Measurements from ENCODE around the gene DPP9. TPM values are rescaled to one million over a fixed set of nuclear protein-coding genes. Genes with fewer than 3 reads are reported as not detected.
A peak's percentile ranks its signal among the peaks of the same experiment; 100 is the strongest.

DPP9 gene
- total RNA-seq, 1 donor from 2014 or later = 127 TPM

DNA sequence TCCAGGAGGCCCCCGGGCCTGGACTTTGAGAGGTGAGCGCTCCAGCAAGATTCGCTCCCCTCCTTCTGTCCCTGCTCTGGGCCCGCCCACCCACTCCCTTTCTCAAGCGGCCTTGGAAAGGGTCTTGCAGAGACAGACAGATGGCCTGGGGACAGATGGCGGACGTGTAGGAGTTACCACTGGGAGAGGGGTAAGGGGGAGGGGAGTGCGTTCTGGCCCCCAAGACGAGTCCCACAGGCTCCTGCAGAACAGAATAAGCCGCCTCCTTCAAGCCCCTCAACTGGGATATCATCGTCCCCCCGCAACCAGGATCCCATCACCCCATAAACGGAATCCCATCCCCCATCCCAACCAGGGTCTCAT is 87.9 kb downstream of the DPP9 start:
- no peak for DNase-seq (ENCODE audit: low read depth)
- H3K4me3 ChIP-seq (ENCODE audit: low read depth, low read length) = peak overlapping the region; percentile 53
- TF ChIP-seq, protein P1, sequence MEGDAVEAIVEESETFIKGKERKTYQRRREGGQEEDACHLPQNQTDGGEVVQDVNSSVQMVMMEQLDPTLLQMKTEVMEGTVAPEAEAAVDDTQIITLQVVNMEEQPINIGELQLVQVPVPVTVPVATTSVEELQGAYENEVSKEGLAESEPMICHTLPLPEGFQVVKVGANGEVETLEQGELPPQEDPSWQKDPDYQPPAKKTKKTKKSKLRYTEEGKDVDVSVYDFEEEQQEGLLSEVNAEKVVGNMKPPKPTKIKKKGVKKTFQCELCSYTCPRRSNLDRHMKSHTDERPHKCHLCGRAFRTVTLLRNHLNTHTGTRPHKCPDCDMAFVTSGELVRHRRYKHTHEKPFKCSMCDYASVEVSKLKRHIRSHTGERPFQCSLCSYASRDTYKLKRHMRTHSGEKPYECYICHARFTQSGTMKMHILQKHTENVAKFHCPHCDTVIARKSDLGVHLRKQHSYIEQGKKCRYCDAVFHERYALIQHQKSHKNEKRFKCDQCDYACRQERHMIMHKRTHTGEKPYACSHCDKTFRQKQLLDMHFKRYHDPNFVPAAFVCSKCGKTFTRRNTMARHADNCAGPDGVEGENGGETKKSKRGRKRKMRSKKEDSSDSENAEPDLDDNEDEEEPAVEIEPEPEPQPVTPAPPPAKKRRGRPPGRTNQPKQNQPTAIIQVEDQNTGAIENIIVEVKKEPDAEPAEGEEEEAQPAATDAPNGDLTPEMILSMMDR (conservative IDR thresholded peaks at IDR 0.05; ENCODE audit: low read depth, low read length) = no peak

DNA sequence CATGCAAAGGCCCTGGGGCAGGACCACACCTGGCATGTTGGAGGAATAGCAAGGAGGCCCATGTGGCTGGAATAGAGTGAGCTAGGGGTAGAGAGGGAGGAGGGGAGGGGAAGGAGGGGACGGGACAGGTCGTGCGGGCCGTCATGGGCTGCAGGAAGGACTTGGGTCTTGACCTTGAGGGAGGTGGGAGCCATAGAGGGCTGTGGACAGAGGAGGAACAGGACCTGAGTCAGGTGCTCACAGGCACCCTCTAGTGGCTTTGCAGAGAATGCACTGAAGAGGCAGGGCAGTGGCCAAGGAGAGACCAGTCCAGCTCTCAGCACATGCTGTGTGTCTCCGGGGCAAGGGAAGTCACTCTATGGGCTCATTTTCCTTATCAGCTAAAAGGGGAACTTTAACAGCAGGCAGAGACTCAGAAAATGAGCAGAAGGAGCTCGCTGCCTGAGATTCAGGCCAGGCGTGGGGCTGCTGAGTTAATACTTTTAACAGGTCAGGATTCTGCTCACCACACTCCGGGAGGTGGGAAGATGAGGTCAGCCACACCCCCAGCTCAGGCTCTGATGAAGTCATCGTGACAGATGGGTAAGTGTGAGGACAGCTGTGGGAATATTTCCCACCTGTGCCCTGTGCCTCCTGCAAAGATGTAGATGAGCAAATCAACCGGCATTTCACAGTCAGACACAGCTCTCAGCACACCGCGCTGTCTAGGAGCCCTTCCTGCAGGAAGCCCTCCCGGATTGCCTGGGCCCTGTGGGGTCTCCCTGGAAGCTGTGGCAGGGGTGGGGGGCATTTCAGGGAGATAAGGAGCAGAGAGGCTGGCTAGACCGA is 90.3 kb downstream of the DPP9 start:
- peak; percentile 64 for DNase-seq (ENCODE audit: low read depth)
- H3K4me3 ChIP-seq (ENCODE audit: low read depth, low read length) = no peak overlapping the region
- TF ChIP-seq, protein P1 (conservative IDR thresholded peaks at IDR 0.05; ENCODE audit: low read depth, low read length) = peak; percentile 94

Other genes starting within 250 kb of the DPP9 start
- gene PLIN4, start 205.4 kb downstream of the DPP9 start, total RNA-seq = not detected in 2 replicates
- gene PLIN5, start 188.6 kb downstream of the DPP9 start, total RNA-seq = 0.06 TPM in 1 of 2 replicates, not detected in the other
- 0.35 TPM in 1 of 2 replicates, not detected in the other for gene LRG1, start 183.8 kb downstream of the DPP9 start, total RNA-seq
- gene SEMA6B, start 164.2 kb downstream of the DPP9 start, total RNA-seq = 0.65 TPM in 1 of 2 replicates, not detected in the other
- 6.7 and 7.4 TPM in 2 replicates for gene TNFAIP8L1, start 84.3 kb downstream of the DPP9 start, total RNA-seq
- gene MYDGF, start 53.5 kb downstream of the DPP9 start, total RNA-seq = 83.0 and 126 TPM in 2 replicates
- 10.4 and 16.3 TPM in 2 replicates for gene FEM1A, start 67.9 kb upstream of the DPP9 start, total RNA-seq
- gene TICAM1, start 107.9 kb upstream of the DPP9 start, total RNA-seq = 6.0 and 7.4 TPM in 2 replicates
- 151 and 178 TPM in 2 replicates for gene PLIN3, start 143.8 kb upstream of the DPP9 start, total RNA-seq
- not detected in 2 replicates for gene ARRDC5, start 179.1 kb upstream of the DPP9 start, total RNA-seq
- 81.5 and 191 TPM in 2 replicates for gene UHRF1, start 185.7 kb upstream of the DPP9 start, total RNA-seq
- 11.6 and 20.5 TPM in 2 replicates for gene KDM4B, start 245.3 kb upstream of the DPP9 start, total RNA-seq

Measured in epithelial cell of proximal tubule (primary cell).